Heart right ventricle (tissue), 16 donors: ENCODE data around the gene KRT38. TPM values are rescaled to one million over a fixed set of nuclear protein-coding genes. Genes with fewer than 3 reads are reported as not detected.
A peak's percentile ranks its signal among the peaks of the same experiment; 100 is the strongest.

Source experiments
- ATAC-seq, 8 donors: fragments of 200-7000 bp; cut with Tn5 transposase; one replicate each; pipeline ENCODE4 v1.9.1; 2020; ENCODE audit warnings: mild to moderate bottlenecking in 8 of 8, moderate library complexity in 8 of 8, moderate number of reproducible peaks in 1 of 8
- DNase-seq, 2 donors: peaks; one replicate each; pipeline ENCODE4 v3.0.0-alpha.2; 2020
- H3K27ac ChIP-seq, 10 donors: fragments of 200-600 bp; sonication (generic) in 2 of 10; one replicate each; pipeline versions ENCODE4 v1.5.0 to v1.8.0; 2020 to 2022; ENCODE audit warnings: mild to moderate bottlenecking in 3 of 10
- H3K27me3 ChIP-seq, 7 donors: fragments of 200-600 bp; one replicate each; pipeline ENCODE4 v1.8.0; 2021 to 2022; ENCODE audit warnings: mild to moderate bottlenecking in 2 of 7
- H3K36me3 ChIP-seq, 9 donors: fragments of 200-600 bp; sonication (generic) in 1 of 9; one replicate each; pipeline versions ENCODE4 v1.5.0 to v1.8.0; 2020 to 2022; ENCODE audit warnings: mild to moderate bottlenecking in 2 of 9
- H3K4me1 ChIP-seq, 9 donors: fragments of 200-600 bp; sonication (generic) in 1 of 9; one replicate each; pipeline versions ENCODE4 v1.5.0 to v1.8.0; 2020 to 2022; ENCODE audit warnings: mild to moderate bottlenecking in 4 of 9
- H3K4me3 ChIP-seq, 10 donors: fragments of 200-600 bp; sonication (generic) in 2 of 10; one replicate each; pipeline versions ENCODE4 v1.5.0 to v1.8.0; 2020 to 2022; ENCODE audit warnings: mild to moderate bottlenecking in 7 of 10, moderate library complexity in 2 of 10
- H3K9me3 ChIP-seq, 11 donors: fragments of 200-600 bp in 10 of 11; sonication (generic) in 2 of 11; one replicate each; pipeline versions ENCODE4 v1.5.0 to v1.8.0; 2013 to 2022; ENCODE audit warnings: mild to moderate bottlenecking in 2 of 11, control low read depth in 1 of 11, moderate library complexity in 1 of 11
- WGBS, 2 donors: extraction: QIAGEN DNeasy Blood & Tissue Kit; methylation state at CpG; one replicate each; pipeline ENCODE4 v1.1.7; 2013; ENCODE audit warnings: inconsistent platforms in 1 of 2; 5-methylcytosine and 5-hydroxymethylcytosine counted together
- intact Hi-C, 10 donors: fragments of 100-400 bp; cut with DNase I; formaldehyde crosslinking; loops; one replicate each; pipeline versions ENCODE4 v1.11.1 to v1.14.2; 2022
- polyA plus RNA-seq, 2 donors: library from polyadenylated mRNA; stranded (reverse); fragments of 200-250 nt; gene quantifications; one replicate each; pipeline ENCODE4 v1.2.3, GENCODE V29; 2013
- total RNA-seq, 10 donors: library from RNA; stranded (reverse); fragmentation: NEBNext Ultra II Directional in 3 of 10; extraction: Animal tissue kit (Norgen Biotek cat#: 25700) in 3 of 10; gene quantifications; one replicate each; pipeline versions ENCODE4 v1.2.1 to v1.2.4, GENCODE V29; 2021 to 2023
- TF ChIP-seq, protein P1 (sequence below), 9 donors: fragments of 200-600 bp; sonication (generic) in 2 of 9; IDR thresholded peaks; one replicate each; pipeline versions ENCODE4 v1.5.0 to v1.8.0; 2021 to 2022; ENCODE audit warnings: antibody characterized with exemption in 9 of 9, mild to moderate bottlenecking in 5 of 9, moderate library complexity in 1 of 9
- donor health status: Arrhythmogenic right ventricular cardiomyopathy.
- donor health status: ischemic (EF 13 %, LVEDD 7.1; RV severe dilation, severe dysfunction).
- donor health status: healthy with polysubstance abuse.
- donor health status: DM: no; HTN: yes; CAD: no.
- donor health status: DM: no; HTN: no; CAD: no.
- donor health status: ischemic (EF 25% LVEDD 6.9; RV normal size, moderate dysfunction).
- donor health status: ischemic (EF 25% LVEDD 5.7; RV mildly dilated, moderate dysfunction).
- donor health status: healthy.
- donor health status: DM: yes; HTN: yes; CAD: no.
- donor health status: Ischemic cardiomyopathy.
- donor health status: ischemic (EF 35%, LVEDD 5.7; RV mildly dilated, moderate dysfunction).
- donor health status: nonischemic (EF 11% LVEDD 7.7; RV severe dilation, severe dysfunction).
- donor health status: DM: yes; HTN: yes; CAD: no.
- donor health status: PGD.
- donor health status: ischemic (EF 29% LVEDD 5.4; RV normal size, mild dysfunction).
- donor health status: nonischemic (EF 23%, LVEDD 6.1; RV moderate dilation, normal function).

The KRT38 gene
- total and polyA plus RNA-seq, 12 donors, result not detected

GRCh38 chr17:41448506-41448905, 7.7 kb upstream of the KRT38 start:
- H3K4me3 ChIP-seq, result no peak overlapping the region
- H3K36me3 ChIP-seq, result no peaks in the 10 kb centered on the region
- no peak for DNase-seq
- TF ChIP-seq, protein P1, sequence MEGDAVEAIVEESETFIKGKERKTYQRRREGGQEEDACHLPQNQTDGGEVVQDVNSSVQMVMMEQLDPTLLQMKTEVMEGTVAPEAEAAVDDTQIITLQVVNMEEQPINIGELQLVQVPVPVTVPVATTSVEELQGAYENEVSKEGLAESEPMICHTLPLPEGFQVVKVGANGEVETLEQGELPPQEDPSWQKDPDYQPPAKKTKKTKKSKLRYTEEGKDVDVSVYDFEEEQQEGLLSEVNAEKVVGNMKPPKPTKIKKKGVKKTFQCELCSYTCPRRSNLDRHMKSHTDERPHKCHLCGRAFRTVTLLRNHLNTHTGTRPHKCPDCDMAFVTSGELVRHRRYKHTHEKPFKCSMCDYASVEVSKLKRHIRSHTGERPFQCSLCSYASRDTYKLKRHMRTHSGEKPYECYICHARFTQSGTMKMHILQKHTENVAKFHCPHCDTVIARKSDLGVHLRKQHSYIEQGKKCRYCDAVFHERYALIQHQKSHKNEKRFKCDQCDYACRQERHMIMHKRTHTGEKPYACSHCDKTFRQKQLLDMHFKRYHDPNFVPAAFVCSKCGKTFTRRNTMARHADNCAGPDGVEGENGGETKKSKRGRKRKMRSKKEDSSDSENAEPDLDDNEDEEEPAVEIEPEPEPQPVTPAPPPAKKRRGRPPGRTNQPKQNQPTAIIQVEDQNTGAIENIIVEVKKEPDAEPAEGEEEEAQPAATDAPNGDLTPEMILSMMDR (IDR thresholded peaks at IDR 0.05), result no peak
- ATAC-seq, result peak in 1 of 8 donors; percentile 13
- H3K4me1 ChIP-seq, result no peaks in the 10 kb centered on the region
- peaks cover 0 to 58% (median 27%) of the 10 kb centered on the region in 7 donors for H3K27me3 ChIP-seq
- H3K9me3 ChIP-seq, result peaks cover 0 to 19% (median 0%) of the 10 kb centered on the region in 11 donors
- intact Hi-C loops, result no loop called here
- WGBS, 2 donors, result 41 to 52% methylated on average over 2 of the region's 2 CpGs
- H3K27ac ChIP-seq, result no peak overlapping the region

DNA sequence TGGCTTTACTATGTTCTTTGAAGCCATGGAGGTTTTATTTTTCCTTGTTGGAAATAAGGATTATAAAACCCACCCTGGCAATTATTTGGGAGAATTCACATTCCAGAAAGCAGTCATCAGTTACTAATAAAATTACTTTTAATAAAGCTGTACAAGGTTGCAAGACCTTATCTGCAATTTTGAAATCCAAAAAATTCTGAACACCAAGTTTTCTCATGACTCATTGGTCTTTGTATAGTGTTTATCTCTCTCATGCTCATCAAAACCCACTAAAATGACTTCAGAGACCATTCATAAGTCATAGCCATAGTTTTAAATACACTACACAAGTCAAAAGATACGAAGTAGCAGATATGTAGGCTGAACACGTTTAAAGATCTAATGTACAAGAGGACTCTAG, 6.0 kb upstream of the KRT38 start:
- Histone ChIP-seq H3K27ac (no peak overlapping the region), H3K36me3 (no peaks in the 10 kb centered on the region), H3K9me3 (peaks cover 0 to 15% (median 0%) of the 10 kb centered on the region in 11 donors), H3K4me3 (no peak overlapping the region), H3K27me3 (peaks cover 0 to 61% (median 32%) of the 10 kb centered on the region in 7 donors), H3K4me1 (no peaks in the 10 kb centered on the region)
- intact Hi-C loops, result no loop called here
- ATAC-seq (no peak), DNase-seq (no peak)
- WGBS, 2 donors, result 46 to 62% methylated on average over 2 of the region's 2 CpGs
- TF ChIP-seq, protein P1 (IDR thresholded peaks at IDR 0.05), result no peak

DNA sequence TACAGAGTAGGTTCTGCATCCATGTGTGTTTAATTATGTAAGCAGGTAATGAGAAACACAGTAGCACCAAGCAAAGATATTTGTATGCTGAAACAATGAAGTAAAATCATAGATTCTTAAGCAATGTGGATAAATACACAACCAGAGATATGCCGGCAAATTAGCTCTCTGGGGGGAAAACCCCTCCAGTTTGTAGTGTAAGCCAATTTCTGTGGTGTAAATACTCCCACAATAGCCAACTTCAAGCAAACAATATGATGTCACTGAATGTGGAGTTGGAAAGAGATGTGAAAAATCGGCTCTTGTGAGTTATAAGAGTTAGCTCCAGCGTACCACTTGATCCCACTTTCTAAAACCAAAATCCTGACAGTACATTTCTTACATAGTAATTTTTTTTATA, 3.9 kb upstream of the KRT38 start:
- 61 to 75% methylated on average over 3 of the region's 3 CpGs for WGBS, 2 donors
- Histone ChIP-seq H3K4me3 (no peak overlapping the region), H3K9me3 (peaks cover 0 to 9% (median 0%) of the 10 kb centered on the region in 11 donors), H3K27me3 (peaks cover 0 to 73% (median 41%) of the 10 kb centered on the region in 7 donors), H3K27ac (no peak overlapping the region), H3K4me1 (no peaks in the 10 kb centered on the region), H3K36me3 (no peaks in the 10 kb centered on the region)
- no peak for ATAC-seq
- DNase-seq, result no peak
- intact Hi-C loops, result no loop called here
- TF ChIP-seq, protein P1 (IDR thresholded peaks at IDR 0.05), result no peak

DNA sequence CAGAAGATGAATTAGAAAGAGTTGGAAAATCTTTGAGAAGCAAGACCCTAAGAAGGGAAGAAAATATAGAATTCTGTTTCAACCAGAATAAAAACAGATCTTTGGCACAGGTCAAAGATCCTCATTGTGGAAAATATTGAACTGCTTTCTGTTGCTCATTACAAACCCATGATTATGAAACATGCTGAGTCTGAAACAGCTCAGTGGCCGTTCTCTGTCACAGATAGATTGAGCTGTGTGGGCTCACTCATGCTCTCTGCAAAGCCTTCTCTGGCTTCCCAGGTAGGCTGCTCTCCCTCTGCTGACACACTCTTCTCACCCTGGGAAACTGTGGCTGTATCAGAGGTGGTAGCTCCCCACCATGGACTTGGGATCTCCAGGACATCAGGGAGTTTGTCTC, 3.4 kb upstream of the KRT38 start:
- 73 to 76% methylated on average over 1 of the region's 1 CpG for WGBS, 2 donors

More for the DNA sequence above, 3.4 kb upstream of the KRT38 start:
- Histone ChIP-seq H3K4me1 (no peaks in the 10 kb centered on the region), H3K4me3 (no peak overlapping the region), H3K9me3 (peaks cover 0 to 9% (median 0%) of the 10 kb centered on the region in 11 donors), H3K27me3 (peaks cover 0 to 73% (median 43%) of the 10 kb centered on the region in 7 donors), H3K27ac (no peak overlapping the region), H3K36me3 (no peaks in the 10 kb centered on the region)
- TF ChIP-seq, protein P1 (IDR thresholded peaks at IDR 0.05), result no peak
- DNase-seq (no peak), ATAC-seq (no peak)
- intact Hi-C loops, result no loop called here
